Psoas muscle (tissue), 8 donors: ENCODE measurements around the gene WASHC4. TPM values are rescaled to one million over a fixed set of nuclear protein-coding genes. Genes with fewer than 3 reads are reported as not detected.

Source experiments
- ATAC-seq, 4 donors: fragments of 200-7000 bp; cut with Tn5 transposase; one replicate each; pipeline ENCODE4 v1.9.1; 2020; ENCODE audit warnings: moderate library complexity in 3 of 4, mild to moderate bottlenecking in 2 of 4
- DNase-seq, 2 donors: peaks; one replicate each; pipeline ENCODE4 v3.0.0-alpha.2; 2020
- H3K27ac ChIP-seq: fragments of 200-600 bp; one replicate; pipeline ENCODE4 v1.8.0; 2022
- H3K27me3 ChIP-seq, 3 donors: fragments of 200-600 bp in 1 of 3; one replicate each; pipeline versions ENCODE4 v1.6.1 to v1.8.0; 2013 to 2022; ENCODE audit warnings: low read length in 2 of 3, mild to moderate bottlenecking in 2 of 3, moderate library complexity in 1 of 3; ENCODE audit not compliant: insufficient read depth in 3 of 3
- H3K36me3 ChIP-seq, 2 donors: fragments of 200-600 bp in 1 of 2; one replicate each; pipeline versions ENCODE4 v1.6.1 to v1.8.0; 2013 to 2022; ENCODE audit warnings: low read depth in 1 of 2, mild to moderate bottlenecking in 1 of 2, moderate library complexity in 1 of 2; ENCODE audit not compliant: insufficient read depth in 1 of 2
- H3K4me1 ChIP-seq: fragments of 200-600 bp; one replicate; pipeline ENCODE4 v1.8.0; 2022
- H3K4me3 ChIP-seq: fragments of 200-600 bp; one replicate; pipeline ENCODE4 v1.8.0; 2022; ENCODE audit warnings: mild to moderate bottlenecking
- H3K9me3 ChIP-seq: fragments of 200-600 bp; one replicate; pipeline ENCODE4 v1.8.0; 2022
- WGBS, 3 donors: extraction: QIAGEN DNeasy Blood & Tissue Kit; methylation state at CpG; one replicate each; pipeline versions ENCODE4 v1.1.6 to v1.1.7; 2013; 5-methylcytosine and 5-hydroxymethylcytosine counted together
- intact Hi-C, 2 donors: fragments of 100-400 bp; cut with DNase I; formaldehyde crosslinking; loops; one replicate each; pipeline versions ENCODE4 v1.11.0 to v1.14.2; 2022
- polyA plus RNA-seq, 3 donors: library from polyadenylated mRNA; stranded (reverse); fragments of 200-250 nt; gene quantifications; one replicate each; pipeline ENCODE4 v1.2.3, GENCODE V29; 2013
- total RNA-seq, 4 donors: library from RNA; stranded (reverse); fragmentation: NEBNext Ultra II Directional in 2 of 4; extraction: Animal tissue kit (Norgen Biotek cat#: 25700) in 2 of 4; gene quantifications; one replicate each; pipeline versions ENCODE4 v1.2.1 to v1.2.4, GENCODE V29; 2021 to 2023
- TF ChIP-seq, protein P1 (sequence below): fragments of 200-600 bp; IDR thresholded peaks from one replicate; pipeline ENCODE4 v1.8.0; 2022; ENCODE audit warnings: antibody characterized with exemption
- donor health status: healthy with polysubstance abuse.
- donor health status: DM: no; HTN: no; CAD: no; lungs with moderate emphysema.
- donor health status: Bipolar disorder and iron deficiency.
- donor health status: healthy.
- donor health status: DM: yes; HTN: yes; CAD: no.
- donor health status: DM: no; HTN: no; CAD: no.
- donor health status: DM: no; HTN: no; CAD: no.
- donor health status: DM: yes; HTN: yes; CAD: no.

Gene WASHC4
- total and polyA plus RNA-seq, 7 donors = 9.0 to 32.6 (median 21.8) TPM

DNA sequence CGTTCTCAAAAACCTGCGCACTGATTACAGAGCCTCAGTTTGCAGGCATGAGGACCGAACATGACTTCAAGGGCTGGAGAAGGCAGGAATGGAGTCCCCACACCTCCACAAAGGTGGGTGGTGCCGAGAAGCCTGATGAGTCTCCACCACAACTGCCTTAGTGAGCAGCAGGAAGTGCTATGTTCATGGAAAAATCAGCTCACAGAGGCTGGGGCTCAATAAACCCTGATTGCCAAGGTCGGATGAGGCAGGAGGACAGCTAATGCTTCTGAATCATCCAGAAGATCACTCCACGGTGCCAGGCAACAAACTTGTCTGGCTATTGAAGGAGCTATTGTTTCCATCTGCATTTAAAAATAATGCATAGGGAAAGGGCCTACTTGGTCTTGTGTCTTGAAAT lies 97.4 kb downstream of the WASHC4 start:
- ATAC-seq (peak in 1 of 4 donors; percentile 26), DNase-seq (peak in 1 of 2 donors; percentile 24)
- H3K27ac ChIP-seq = no peak overlapping the region
- TF ChIP-seq, protein P1, sequence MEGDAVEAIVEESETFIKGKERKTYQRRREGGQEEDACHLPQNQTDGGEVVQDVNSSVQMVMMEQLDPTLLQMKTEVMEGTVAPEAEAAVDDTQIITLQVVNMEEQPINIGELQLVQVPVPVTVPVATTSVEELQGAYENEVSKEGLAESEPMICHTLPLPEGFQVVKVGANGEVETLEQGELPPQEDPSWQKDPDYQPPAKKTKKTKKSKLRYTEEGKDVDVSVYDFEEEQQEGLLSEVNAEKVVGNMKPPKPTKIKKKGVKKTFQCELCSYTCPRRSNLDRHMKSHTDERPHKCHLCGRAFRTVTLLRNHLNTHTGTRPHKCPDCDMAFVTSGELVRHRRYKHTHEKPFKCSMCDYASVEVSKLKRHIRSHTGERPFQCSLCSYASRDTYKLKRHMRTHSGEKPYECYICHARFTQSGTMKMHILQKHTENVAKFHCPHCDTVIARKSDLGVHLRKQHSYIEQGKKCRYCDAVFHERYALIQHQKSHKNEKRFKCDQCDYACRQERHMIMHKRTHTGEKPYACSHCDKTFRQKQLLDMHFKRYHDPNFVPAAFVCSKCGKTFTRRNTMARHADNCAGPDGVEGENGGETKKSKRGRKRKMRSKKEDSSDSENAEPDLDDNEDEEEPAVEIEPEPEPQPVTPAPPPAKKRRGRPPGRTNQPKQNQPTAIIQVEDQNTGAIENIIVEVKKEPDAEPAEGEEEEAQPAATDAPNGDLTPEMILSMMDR = no peak
- intact Hi-C loops = no loop called here
- WGBS, 3 donors = 75 to 77% (median 75%) methylated on average over 6 of the region's 6 CpGs
- H3K4me1 ChIP-seq = no peaks in the 10 kb centered on the region
- H3K4me3 ChIP-seq = no peak overlapping the region
- peaks cover 14 to 97% of the 10 kb centered on the region in 2 donors for H3K36me3 ChIP-seq
- H3K9me3 ChIP-seq = no peaks in the 10 kb centered on the region
- no peaks in the 10 kb centered on the region for H3K27me3 ChIP-seq

DNA sequence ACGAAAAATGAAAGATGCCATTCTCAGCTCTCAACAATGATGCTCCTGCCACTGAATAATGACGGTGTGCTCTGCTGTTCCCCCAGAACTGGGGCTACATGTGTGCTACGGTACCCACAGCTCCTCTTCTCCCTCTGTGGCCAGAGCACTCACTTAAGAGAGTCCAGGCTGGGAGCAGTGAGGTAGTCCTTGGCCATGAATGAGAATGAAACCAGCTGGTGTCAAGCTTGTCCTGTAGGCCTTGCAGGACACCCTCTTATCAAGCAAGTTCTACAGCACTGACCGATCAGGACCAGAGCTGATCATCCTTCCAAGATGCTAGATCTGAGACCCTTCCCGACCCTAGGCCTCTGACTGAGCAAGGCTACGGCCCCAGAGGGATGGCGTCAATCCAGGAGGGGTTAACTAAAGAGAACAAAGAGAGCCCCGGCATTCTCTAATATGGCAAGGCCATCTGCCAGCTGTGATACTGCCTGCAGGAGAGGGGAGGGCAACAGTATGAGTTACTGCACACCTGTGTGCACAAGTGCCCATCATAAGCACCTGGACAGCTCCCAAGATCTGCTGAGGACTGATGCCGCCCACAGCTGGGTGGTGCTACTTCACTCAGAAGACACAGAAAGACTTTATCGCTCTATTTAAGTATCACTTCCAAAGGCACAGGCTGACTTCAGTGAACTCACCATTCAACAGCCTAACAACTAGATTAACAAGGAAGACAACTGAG lies 98.0 kb downstream of the WASHC4 start:
- Histone ChIP-seq H3K27me3 (no peaks in the 10 kb centered on the region), H3K4me1 (no peaks in the 10 kb centered on the region), H3K27ac (no peak overlapping the region), H3K36me3 (peaks cover 14 to 97% of the 10 kb centered on the region in 2 donors), H3K4me3 (no peak overlapping the region), H3K9me3 (no peaks in the 10 kb centered on the region)
- TF ChIP-seq, protein P1 = no peak
- 90 to 93% (median 91%) methylated on average over 10 of the region's 10 CpGs for WGBS, 3 donors
- ATAC-seq = no peak
- DNase-seq = no peak
- intact Hi-C loops = no loop called here

DNA sequence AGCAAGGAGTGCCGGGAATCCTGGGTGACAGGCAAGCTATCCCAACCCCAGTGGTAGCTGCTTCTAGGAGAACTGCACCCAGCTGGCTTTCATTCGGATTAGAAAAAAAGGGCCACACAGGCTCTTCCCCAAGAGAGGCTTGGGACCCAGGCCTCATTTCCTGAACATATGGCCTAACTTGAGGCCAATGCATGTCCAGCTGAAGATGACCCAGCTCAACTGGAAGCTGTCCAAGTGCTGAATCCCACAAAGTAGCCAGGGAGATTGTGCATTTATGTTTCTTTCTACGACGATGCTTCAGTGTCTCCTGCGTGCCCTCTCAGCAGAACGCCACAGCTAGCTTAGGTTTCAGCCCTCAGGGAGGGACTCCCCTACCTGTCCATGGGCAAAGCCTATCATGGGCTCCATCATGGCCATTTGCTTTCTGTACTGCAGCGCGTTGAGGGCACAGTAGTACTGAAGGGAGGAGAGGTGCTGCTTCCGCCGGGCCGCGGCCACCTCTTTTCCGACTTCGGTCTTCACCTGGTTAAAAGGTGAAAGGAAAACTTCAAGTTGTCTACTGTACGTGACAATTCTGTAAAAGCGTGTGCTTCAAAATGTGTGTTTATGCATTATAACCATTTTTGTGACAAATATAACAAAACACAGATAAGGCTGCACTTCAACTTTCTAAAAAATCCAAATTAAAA lies 99.3 kb downstream of the WASHC4 start:
- DNase-seq (no peak), ATAC-seq (no peak)
- Histone ChIP-seq H3K36me3 (peaks cover 14 to 98% of the 10 kb centered on the region in 2 donors), H3K27me3 (no peaks in the 10 kb centered on the region), H3K27ac (no peak overlapping the region), H3K9me3 (no peaks in the 10 kb centered on the region), H3K4me3 (no peak overlapping the region), H3K4me1 (no peaks in the 10 kb centered on the region)
- intact Hi-C loops = no loop called here
- TF ChIP-seq, protein P1 = no peak
- 91 to 93% (median 92%) methylated on average over 16 of the region's 16 CpGs for WGBS, 3 donors

DNA sequence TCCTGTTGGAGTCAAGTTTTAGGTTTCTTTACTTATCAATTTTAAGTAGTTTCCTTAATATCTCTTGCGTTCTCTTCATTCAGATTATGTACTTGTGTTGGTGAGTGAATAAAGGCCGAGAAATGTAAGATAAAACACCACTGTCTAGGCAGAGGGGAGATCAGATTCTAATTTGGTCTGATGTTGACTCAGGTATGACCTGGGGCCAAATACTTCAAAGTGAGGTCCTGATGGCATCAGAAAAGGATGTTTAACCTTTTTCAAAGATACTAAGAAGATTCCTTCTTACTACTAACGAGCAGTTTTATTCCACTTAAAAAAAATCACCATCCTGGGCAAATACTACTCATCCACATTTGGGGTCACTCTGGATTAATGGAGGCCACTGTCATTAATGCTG lies 101.6 kb downstream of the WASHC4 start:
- Histone ChIP-seq H3K9me3 (no peaks in the 10 kb centered on the region), H3K4me3 (no peak overlapping the region), H3K36me3 (peaks cover 11 to 95% of the 10 kb centered on the region in 2 donors), H3K27ac (no peak overlapping the region), H3K27me3 (no peaks in the 10 kb centered on the region), H3K4me1 (no peaks in the 10 kb centered on the region)
- ATAC-seq (no peak), DNase-seq (no peak)
- TF ChIP-seq, protein P1 = no peak
- intact Hi-C loops = no loop called here
- 90 to 96% (median 94%) methylated on average over 3 of the region's 3 CpGs for WGBS, 3 donors
